Measurements from ENCODE around the gene MRPS11. TPM values are rescaled to one million over a fixed set of nuclear protein-coding genes. Genes with fewer than 3 reads are reported as not detected.

The MRPS11 gene
- total and polyA plus RNA-seq, 9 donors: 8.3 to 32.4 (median 21.7) TPM

GRCh38 chr15:88505721-88506120 is 38.2 kb downstream of the MRPS11 start:
- Histone ChIP-seq H3K9me3 (no peaks in the 10 kb centered on the region), H3K4me1 (ENCODE audit: insufficient read depth) (no peaks in the 10 kb centered on the region), H3K27me3 (no peaks in the 10 kb centered on the region), H3K4me3 (no peak overlapping the region), H3K27ac (no peak overlapping the region), H3K36me3 (no peaks in the 10 kb centered on the region)
- no peak for DNase-seq
- intact Hi-C loops (cut with DNase I): no loop called here
- TF ChIP-seq CTCF (IDR thresholded peaks at IDR 0.05) (no peak), POLR2A (IDR thresholded peaks at IDR 0.05) (no peak), EP300 (IDR thresholded peaks at IDR 0.05) (no peak)
- WGBS, 3 donors: 93 to 96% (median 93%) methylated on average over 2 of the region's 2 CpGs

DNA sequence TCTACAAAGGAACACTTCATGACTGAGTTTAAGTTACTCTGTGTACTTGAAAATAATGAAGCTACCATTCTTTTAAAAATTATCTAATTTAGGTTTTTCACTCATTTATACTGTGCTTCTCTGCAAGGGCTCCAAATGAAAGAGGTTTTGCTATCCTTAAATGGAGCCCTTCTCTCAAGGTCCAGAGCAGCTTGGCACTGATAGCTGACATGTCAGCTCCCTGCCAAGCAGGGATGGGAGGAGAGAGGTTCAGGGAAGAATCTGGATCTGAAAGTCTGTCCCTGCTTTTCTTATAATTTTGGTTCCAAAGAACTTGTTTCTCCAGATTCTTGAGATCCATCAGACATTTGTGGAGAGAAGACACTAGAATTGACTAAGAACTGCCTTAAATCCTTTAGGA is 39.1 kb downstream of the MRPS11 start:
- TF ChIP-seq CTCF (IDR thresholded peaks at IDR 0.05): no peak
- TF ChIP-seq EP300 (IDR thresholded peaks at IDR 0.05): no peak
- no peak for TF ChIP-seq POLR2A (IDR thresholded peaks at IDR 0.05)
- Histone ChIP-seq H3K27me3 (no peaks in the 10 kb centered on the region), H3K4me3 (no peak overlapping the region), H3K4me1 (ENCODE audit: insufficient read depth) (no peaks in the 10 kb centered on the region), H3K9me3 (no peaks in the 10 kb centered on the region), H3K27ac (no peak overlapping the region), H3K36me3 (no peaks in the 10 kb centered on the region)
- DNase-seq: no peak
- intact Hi-C loops (cut with DNase I): no loop called here

- WGBS, 3 donors: 91 to 97% (median 92%) methylated on average over 4 of the region's 4 CpGs
- no peaks in the 10 kb centered on the region for H3K9me3 ChIP-seq
- H3K4me1 ChIP-seq (ENCODE audit: insufficient read depth): no peaks in the 10 kb centered on the region
- H3K27me3 ChIP-seq: no peaks in the 10 kb centered on the region
- no peak for DNase-seq
- no peaks in the 10 kb centered on the region for H3K36me3 ChIP-seq
- H3K4me3 ChIP-seq: no peak overlapping the region
- intact Hi-C loops (cut with DNase I): no loop called here
- H3K27ac ChIP-seq: no peak overlapping the region
- TF ChIP-seq CTCF (IDR thresholded peaks at IDR 0.05) (no peak), EP300 (IDR thresholded peaks at IDR 0.05) (no peak), POLR2A (IDR thresholded peaks at IDR 0.05) (no peak)
Observed at GRCh38 chr15:88509321-88509720, 41.8 kb downstream of the MRPS11 start.

- no peaks in the 10 kb centered on the region for H3K27me3 ChIP-seq
- TF ChIP-seq POLR2A (IDR thresholded peaks at IDR 0.05): no peak
- no peak for TF ChIP-seq CTCF (IDR thresholded peaks at IDR 0.05)
- no peak overlapping the region for H3K27ac ChIP-seq
- no peak for DNase-seq
- H3K4me3 ChIP-seq: no peak overlapping the region
- H3K4me1 ChIP-seq (ENCODE audit: insufficient read depth): no peaks in the 10 kb centered on the region
- H3K36me3 ChIP-seq: no peaks in the 10 kb centered on the region
- intact Hi-C loops (cut with DNase I): no loop called here
- H3K9me3 ChIP-seq: no peaks in the 10 kb centered on the region
Observed at GRCh38 chr15:88509964-88510363, 42.5 kb downstream of the MRPS11 start.

- WGBS, 3 donors: 95 to 99% (median 96%) methylated on average over 2 of the region's 2 CpGs
- no peaks in the 10 kb centered on the region for H3K36me3 ChIP-seq
Observed at GRCh38 chr15:88511161-88511560, 43.7 kb downstream of the MRPS11 start.

More at GRCh38 chr15:88511161-88511560, 43.7 kb downstream of the MRPS11 start:
- intact Hi-C loops (cut with DNase I): no loop called here
- DNase-seq: no peak
- H3K9me3 ChIP-seq: no peaks in the 10 kb centered on the region
- no peak overlapping the region for H3K4me3 ChIP-seq
- H3K27ac ChIP-seq: no peak overlapping the region
- H3K4me1 ChIP-seq (ENCODE audit: insufficient read depth): no peaks in the 10 kb centered on the region
- TF ChIP-seq EP300 (IDR thresholded peaks at IDR 0.05) (no peak), POLR2A (IDR thresholded peaks at IDR 0.05) (no peak), CTCF (IDR thresholded peaks at IDR 0.05) (no peak)
- no peaks in the 10 kb centered on the region for H3K27me3 ChIP-seq

All from ovary (tissue), 9 donors.